ENCODE data around the gene ECSCR. TPM values are rescaled to one million over a fixed set of nuclear protein-coding genes. Genes with fewer than 3 reads are reported as not detected.

The ECSCR gene
- total RNA-seq, 1 donor from 2014 or later = 37.1 TPM

- H3K36me3 ChIP-seq = no peaks in the 10 kb centered on the region
- H3K9me3 ChIP-seq = no peaks in the 10 kb centered on the region
- H3K27me3 ChIP-seq = no peaks in the 10 kb centered on the region
- intact Hi-C loops (cut with DNase I) = no loop called here
- H3K27ac ChIP-seq = no peak overlapping the region
- no peak for TF ChIP-seq POLR2A (IDR thresholded peaks at IDR 0.05)
- DNase-seq (ENCODE audit: extremely low spot score in 2 of 2) = no peak
- peaks cover 10% of the 10 kb centered on the region for H3K4me1 ChIP-seq
- no peak overlapping the region for H3K4me3 ChIP-seq
Measured at GRCh38 chr5:139460455-139460854, 2.1 kb downstream of the ECSCR start.

- no peak for DNase-seq (ENCODE audit: extremely low spot score in 2 of 2)
- Histone ChIP-seq H3K4me3 (no peak overlapping the region), H3K27me3 (no peaks in the 10 kb centered on the region), H3K9me3 (no peaks in the 10 kb centered on the region), H3K36me3 (no peaks in the 10 kb centered on the region), H3K4me1 (peaks cover 10% of the 10 kb centered on the region), H3K27ac (peak overlapping the region; percentile 30)
- no peak for TF ChIP-seq CTCF (IDR thresholded peaks at IDR 0.05)
- TF ChIP-seq POLR2A (IDR thresholded peaks at IDR 0.05) = no peak
- no peak for TF ChIP-seq POLR2AphosphoS5 (IDR thresholded peaks at IDR 0.05; ENCODE audit: insufficient read depth in 1 of 2, low read depth in 1 of 2)
- intact Hi-C loops (cut with DNase I) = no loop called here
Measured at GRCh38 chr5:139459451-139459934, 3.0 kb downstream of the ECSCR start.

GRCh38 chr5:139458580-139459407 is 3.7 kb downstream of the ECSCR start:
- DNase-seq (ENCODE audit: extremely low spot score in 2 of 2) = no peak
- peak overlapping the region; percentile 30 for H3K27ac ChIP-seq
- no peaks in the 10 kb centered on the region for H3K9me3 ChIP-seq
- no peak for TF ChIP-seq CTCF (IDR thresholded peaks at IDR 0.05)
- no peak for TF ChIP-seq POLR2AphosphoS5 (IDR thresholded peaks at IDR 0.05; ENCODE audit: insufficient read depth in 1 of 2, low read depth in 1 of 2)
- TF ChIP-seq POLR2A (IDR thresholded peaks at IDR 0.05) = no peak
- peaks cover 10% of the 10 kb centered on the region for H3K4me1 ChIP-seq
- no peak overlapping the region for H3K4me3 ChIP-seq
- no peaks in the 10 kb centered on the region for H3K27me3 ChIP-seq
- intact Hi-C loops (cut with DNase I) = no loop called here
- H3K36me3 ChIP-seq = no peaks in the 10 kb centered on the region

GRCh38 chr5:139457653-139458306 is 4.8 kb downstream of the ECSCR start:
- intact Hi-C loops (cut with DNase I) = no loop called here
- H3K36me3 ChIP-seq = no peaks in the 10 kb centered on the region
- no peaks in the 10 kb centered on the region for H3K9me3 ChIP-seq
- H3K4me3 ChIP-seq = no peak overlapping the region
- H3K27me3 ChIP-seq = no peaks in the 10 kb centered on the region
- TF ChIP-seq POLR2AphosphoS5 (IDR thresholded peaks at IDR 0.05; ENCODE audit: insufficient read depth in 1 of 2, low read depth in 1 of 2) = no peak
- no peak for TF ChIP-seq CTCF (IDR thresholded peaks at IDR 0.05)
- peaks cover 10% of the 10 kb centered on the region for H3K4me1 ChIP-seq
- H3K27ac ChIP-seq = no peak overlapping the region
- DNase-seq (ENCODE audit: extremely low spot score in 2 of 2) = no peak

- intact Hi-C loops (cut with DNase I) = no loop called here
- DNase-seq (ENCODE audit: extremely low spot score in 2 of 2) = no peak
- Histone ChIP-seq H3K4me3 (no peak overlapping the region), H3K36me3 (no peaks in the 10 kb centered on the region), H3K27me3 (no peaks in the 10 kb centered on the region), H3K4me1 (peaks cover 10% of the 10 kb centered on the region), H3K9me3 (no peaks in the 10 kb centered on the region), H3K27ac (no peak overlapping the region)
- TF ChIP-seq POLR2AphosphoS5 (IDR thresholded peaks at IDR 0.05; ENCODE audit: insufficient read depth in 1 of 2, low read depth in 1 of 2) = no peak
- TF ChIP-seq CTCF (IDR thresholded peaks at IDR 0.05) = no peak
- TF ChIP-seq POLR2A (IDR thresholded peaks at IDR 0.05) = no peak
Measured at GRCh38 chr5:139457241-139457640, 5.3 kb downstream of the ECSCR start.

Measured in vagina (tissue), 2 donors.